ENCODE results near the gene SMLR1.
"Not testable (repeated sequence)": the region's sequence is repeated elsewhere in the genome, so short reads cannot be mapped to it uniquely, and the experiment has no call there.

The SMLR1 gene

DNA sequence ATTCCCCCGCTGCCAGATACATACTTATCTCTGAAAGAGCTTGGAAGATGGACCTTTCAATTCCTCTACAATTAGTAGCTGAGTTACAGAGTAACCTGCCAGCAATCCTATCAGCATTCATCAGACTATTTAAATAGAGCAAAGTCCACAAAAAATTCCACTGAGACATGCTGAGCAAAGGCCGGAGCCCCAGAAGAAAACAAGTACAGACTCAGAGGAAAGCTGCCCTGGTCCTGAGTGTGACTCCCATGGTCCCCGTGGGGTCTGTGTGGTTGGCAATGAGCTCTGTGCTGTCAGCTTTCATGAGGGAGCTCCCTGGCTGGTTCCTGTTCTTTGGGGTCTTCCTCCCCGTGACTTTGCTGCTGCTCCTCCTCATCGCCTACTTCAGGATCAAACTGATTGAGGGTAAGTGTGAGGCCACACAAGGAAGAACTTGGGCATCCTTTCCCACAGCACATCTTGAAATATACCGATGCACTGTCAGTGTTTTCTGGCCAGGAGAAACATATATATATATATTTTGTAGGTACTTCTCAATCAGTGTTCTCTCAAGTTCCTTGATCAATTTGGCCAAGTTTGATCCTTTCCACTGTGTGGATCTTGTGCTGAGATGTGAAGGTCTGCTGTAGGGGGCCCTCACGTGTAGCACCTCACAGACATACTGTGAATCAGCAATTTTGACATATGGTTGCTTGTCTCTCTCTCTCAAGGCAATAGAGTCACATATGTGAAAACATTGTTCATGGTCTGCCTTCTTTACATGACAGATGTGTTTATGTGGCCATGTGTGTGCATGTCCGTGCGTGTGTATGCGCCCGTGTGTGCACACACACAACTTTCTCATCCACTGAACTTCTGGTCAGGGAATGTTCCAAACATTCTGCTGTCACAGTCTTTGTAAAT, at the start of gene SMLR1:
Gene SMLR1, plus strand, starts transcription at position 160 of the 903 bp plus-strand sequence. Its CDS starts 8 bp downstream, at position 168.
- H3K27ac ChIP-seq, result no peak within 1 kb of the TSS
- no peak within 1 kb of the TSS for H3K4me3 ChIP-seq

DNA sequence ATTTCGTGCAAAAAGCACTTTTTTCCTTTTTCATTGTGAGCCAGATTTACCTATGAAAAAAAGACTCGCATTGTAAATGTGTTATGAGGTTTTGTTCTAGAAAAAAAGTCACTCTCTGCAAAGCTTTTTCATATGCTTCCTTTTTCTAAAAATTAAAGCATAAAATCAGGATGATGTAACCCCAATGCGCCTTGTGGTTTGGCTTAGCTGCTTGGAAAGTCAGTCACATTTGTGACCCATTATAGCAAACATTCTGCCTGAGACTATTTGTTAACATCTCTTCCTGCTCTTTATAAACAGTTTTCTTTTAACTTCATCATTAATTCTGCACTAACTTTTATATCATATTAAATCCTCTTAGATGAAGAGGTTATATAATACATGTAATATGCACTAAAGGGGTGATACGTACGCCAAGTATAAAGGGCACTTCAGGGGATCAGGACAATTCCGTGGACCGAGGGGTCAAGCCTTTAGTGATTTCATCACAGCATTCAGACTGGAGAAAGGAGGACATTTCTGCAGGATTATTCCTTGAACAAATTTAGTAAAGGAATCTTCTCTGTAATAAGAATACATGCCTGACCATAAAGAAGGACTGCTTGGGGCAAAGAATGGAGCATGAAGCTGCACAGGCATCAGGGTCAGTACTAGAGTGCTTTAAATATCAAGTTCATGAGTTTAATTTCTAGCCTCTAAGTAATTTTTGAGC, 48.1 kb upstream of the SMLR1 start:
- H3K4me3 ChIP-seq, result no peak overlapping the region
- peak overlapping the region in 2 of 21 experiments; percentile 23 to 56 for H3K27ac ChIP-seq

DNA sequence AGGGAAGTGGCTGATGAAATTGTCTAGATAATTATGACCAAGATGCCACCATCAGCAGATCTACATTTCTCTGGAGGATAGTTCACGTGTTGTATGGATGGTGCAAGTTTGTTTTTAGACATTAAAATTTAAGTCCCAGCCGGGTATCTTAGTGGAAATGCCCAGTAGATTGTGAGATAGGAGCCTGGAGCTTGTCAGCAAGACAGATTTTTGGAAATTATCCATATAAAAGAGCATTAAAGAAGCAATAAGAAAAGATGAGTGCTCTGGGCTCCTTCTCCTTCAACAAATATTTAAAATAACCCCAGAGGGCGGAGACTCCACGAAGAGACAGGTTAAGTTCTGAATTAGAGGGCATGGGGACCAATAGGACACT, 47.6 kb upstream of the SMLR1 start:
- no peak overlapping the region for H3K4me3 ChIP-seq

DNA sequence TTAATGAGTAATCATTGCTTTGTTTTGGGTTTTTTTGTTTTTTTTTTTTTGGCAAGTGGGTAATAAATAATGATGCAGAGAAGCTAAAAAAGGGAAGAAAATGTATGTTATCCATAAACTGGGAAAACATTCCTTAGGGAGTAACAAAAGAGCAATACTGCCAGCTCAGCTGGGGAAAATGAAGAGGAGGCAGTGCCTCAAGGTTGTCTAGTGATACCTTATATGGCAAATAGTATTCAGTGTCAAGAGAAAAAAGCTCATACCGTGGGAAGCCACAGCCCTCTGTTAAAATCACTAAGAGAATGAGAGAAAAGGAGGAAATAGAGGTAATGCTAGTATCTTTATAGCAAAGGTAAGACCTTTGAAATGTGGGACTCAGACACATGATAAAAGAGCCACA, 47.1 kb upstream of the SMLR1 start:
- no peak overlapping the region for H3K27ac ChIP-seq
- no peak overlapping the region for H3K4me3 ChIP-seq

More for the DNA sequence above, 47.6 kb upstream of the SMLR1 start:
- peak overlapping the region in 3 of 21 experiments; percentile 11 to 56 (median 23) for H3K27ac ChIP-seq

DNA sequence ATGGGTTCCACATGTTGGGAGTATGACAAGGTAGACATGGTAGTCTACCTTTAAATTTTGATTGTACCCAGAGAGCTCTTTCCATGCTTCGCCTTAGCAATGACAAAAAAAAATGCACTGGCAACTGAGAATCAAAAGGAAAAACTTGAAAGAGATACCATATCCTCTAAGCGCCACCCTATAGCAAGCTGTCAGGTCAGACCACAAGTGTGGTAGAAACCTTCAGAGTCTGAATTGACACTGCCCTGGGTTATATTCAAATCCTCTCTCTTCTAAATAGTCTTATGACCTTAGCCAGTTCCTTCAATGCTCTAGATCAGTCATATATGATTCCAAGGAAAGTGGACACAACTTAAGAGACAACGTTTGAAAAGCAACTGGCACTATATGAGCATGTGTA, 45.6 kb upstream of the SMLR1 start:
- H3K27ac ChIP-seq, result no peak overlapping the region
- H3K4me3 ChIP-seq, result no peak overlapping the region

DNA sequence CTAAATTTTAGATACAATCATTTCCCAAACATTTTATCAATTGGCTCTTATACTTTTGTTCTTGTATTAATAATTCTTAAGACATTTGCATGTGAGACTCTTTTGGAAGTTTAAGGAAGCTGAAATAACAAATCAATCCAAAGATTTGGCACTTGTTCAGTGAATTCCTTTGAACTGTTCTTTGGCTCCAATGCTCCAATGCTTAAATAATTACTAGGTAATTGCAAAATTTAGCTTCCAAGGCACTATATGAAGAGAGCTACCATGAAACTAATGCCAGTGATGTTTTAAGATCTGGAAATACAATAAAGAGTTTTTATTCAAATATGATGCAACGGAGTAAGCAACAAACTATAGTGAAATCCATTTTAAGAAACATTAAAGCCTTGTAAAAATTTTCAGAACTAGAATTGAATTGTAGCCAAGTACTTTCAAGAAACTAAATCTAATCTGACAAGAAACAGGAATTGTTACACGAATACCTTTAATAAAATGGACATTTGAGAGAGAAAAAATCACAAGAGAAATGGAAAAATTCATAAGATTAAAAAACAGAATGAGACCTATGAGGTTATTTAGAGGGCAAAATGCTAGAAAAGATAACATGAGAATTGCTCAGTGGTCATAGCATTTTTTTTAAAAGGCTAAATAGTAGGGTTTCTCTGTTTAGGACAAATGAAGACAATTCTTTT, 43.6 kb upstream of the SMLR1 start:
- Histone ChIP-seq H3K4me3 (no peak overlapping the region), H3K27ac (no peak overlapping the region)

DNA sequence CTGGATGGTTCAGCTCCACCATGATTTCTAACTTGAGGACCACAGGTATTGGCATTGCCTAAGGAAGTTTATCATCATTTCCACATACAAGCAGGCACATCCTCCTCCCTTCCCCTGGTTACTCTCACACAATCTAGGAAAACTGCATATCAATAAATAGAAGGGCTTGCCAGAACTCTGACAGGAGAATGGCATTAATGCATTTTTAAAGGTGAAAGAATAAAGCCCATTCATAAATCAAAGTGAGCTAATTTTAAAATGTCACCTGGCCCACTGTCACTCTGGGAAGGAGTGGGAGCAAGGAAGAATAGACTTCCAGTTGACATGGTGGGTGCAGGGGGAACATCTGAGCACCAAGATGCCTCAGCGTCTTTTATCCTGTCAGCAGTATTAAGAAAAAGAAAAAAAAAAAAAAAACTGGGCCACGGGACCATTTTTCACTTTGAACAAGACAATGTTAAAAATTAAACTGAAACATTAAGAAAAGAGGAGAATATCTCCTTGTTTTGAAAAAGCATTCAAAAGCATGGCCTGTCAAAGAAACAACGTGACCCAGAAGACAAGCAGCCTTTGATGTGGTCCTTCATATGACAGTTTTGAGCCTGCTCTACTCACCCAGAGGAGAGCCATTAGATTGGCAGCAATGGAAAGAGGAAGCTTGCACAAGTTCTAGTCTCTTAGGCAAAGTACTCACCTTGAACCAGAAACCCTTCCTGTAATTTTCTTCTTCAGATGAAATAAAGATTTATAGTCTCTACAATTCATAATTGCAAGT, 39.3 kb upstream of the SMLR1 start:
- Histone ChIP-seq H3K27ac (no peak overlapping the region), H3K4me3 (no peak overlapping the region)

DNA sequence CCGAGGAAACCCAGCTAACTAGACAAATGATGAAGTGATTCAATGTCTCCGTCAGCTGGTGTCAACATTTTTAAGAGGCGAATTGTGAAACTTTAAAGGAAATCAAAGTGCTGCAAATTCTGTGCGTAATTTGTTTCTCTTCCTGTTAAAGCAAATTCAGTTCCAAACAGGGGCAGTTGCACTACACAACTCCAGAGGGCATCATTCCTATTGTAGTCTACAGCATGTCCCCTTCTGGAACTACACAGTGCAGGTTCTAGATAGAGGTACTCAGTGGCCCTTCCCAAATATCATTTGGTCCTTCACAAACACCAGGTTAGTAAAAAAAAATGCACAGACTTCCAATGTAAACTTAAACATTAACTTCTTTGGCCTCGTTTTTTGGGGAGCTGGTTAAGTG, 38.3 kb upstream of the SMLR1 start:
- Histone ChIP-seq H3K27ac (no peak overlapping the region), H3K4me3 (no peak overlapping the region)

DNA sequence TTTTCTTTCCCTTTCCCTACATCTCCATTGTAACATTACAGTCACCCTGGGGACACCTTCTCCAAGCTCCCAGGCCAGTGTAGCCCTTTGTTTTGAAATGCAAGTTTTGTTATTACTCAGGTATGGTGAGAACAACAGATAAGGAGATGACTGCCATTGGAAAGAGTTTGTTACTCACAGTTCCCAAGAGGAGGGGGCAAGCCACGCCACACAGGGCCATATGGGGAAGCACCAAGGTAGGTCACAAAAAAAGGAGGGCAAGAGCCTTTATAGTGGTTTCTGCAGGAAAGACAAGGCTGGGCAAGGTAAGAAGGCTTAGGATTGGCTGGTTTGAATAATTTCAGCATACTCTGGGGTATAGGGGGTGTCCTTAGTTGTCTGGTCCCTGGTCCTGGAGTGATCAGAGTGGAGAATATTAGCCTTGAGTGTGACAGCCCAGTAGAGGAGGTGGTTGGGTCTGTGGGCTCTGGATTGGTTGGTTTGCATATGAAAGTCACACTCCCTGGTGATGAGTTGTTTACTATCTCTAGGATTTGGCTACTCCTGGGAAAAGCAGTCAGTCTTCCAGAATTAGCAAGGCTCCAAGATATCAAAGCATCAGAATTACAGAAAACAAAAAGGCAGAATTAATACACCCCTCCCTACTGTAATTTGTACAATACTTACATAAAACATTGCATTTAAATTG, 33.1 kb upstream of the SMLR1 start:
- H3K4me3 ChIP-seq, result no peak overlapping the region
- H3K27ac ChIP-seq, result no peak overlapping the region

DNA sequence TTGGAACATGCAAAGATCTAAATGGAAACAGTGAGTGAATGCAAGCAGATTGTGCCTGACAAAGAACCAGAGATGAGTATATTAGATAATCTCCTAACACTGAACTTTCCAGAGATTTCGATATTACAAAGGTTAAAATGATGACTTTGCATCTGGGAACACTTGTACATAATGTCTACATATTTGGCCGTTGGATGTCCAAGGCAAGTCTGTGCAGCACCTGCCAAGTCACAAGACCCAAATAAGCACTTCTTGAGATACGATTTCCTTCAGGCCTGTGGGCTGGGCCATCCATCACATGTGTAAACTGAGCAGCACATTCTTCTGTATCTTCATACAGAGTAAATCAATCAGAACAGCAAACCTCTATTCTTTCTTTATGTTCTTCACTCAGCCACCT, 32.5 kb upstream of the SMLR1 start:
- Histone ChIP-seq H3K4me3 (no peak overlapping the region), H3K27ac (no peak overlapping the region)

DNA sequence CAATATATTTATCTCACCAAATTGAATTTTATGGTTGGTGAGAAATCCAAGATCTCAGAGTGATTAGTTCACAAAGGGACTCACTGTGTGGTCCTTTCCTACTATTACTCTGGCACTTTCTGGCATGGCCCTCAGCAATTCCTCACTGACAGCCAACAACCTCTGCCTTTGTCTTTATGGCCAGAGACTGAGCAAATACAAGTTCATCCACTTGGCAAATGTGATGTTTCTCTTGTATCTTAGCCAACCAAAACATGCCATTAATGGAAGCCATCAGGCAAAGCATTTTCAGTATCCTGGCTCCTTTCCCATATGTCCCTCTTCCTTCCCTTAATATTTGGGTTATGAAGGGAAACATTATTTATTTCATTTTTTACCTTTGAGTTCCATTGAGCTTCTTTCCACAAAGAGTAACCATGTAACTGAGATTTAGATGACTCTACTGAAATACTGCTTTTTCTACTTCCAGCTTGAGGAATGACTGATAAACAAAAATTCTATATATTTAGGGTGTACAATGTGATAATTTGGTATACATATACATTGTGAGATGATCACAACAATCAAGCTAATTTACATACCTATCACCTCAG, 30.8 kb upstream of the SMLR1 start:
- H3K4me3 ChIP-seq, result no peak overlapping the region
- H3K27ac ChIP-seq, result no peak overlapping the region

DNA sequence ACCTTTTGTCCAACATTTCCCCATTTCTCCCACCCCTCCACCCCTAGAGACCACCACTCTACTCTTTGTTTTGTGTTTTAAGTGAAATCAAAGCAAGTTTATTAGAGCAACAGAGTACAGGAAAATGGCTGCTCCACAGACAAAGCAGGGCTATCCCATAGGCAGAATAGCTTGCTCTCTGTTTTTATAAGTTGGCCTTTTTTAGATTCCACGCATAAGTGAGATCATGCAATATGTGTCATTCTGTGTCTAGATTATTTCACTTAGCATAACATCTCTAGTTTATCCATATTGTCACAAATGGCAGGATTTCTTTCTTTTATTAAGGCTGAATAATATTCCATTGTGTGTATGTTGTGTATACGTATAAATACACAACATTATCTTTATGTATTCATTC, 30.1 kb upstream of the SMLR1 start:
- Histone ChIP-seq H3K4me3 (no peak overlapping the region), H3K27ac (no peak overlapping the region)

DNA sequence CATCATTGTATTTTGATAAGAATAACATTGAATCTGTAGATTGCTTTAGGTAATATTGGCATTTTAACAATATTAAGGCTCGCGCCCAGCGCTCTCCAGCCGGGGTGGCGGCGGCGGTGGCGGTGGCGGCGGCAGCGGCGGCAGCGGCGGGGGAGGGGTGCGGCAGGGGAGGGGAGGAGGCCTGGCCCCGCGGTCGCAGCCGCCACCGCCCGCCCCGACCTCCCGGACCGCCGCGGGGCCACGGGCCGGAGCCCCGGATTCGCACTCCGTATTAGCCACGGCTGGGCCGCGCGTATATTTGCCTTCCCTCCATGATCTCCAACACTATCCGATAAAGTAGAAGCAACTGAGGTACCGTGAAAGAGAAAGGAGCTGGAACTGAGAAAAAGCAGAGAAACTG, 25.8 kb upstream of the SMLR1 start:
- H3K27ac ChIP-seq, H3K4me3 ChIP-seq: not testable (repeated sequence)

DNA sequence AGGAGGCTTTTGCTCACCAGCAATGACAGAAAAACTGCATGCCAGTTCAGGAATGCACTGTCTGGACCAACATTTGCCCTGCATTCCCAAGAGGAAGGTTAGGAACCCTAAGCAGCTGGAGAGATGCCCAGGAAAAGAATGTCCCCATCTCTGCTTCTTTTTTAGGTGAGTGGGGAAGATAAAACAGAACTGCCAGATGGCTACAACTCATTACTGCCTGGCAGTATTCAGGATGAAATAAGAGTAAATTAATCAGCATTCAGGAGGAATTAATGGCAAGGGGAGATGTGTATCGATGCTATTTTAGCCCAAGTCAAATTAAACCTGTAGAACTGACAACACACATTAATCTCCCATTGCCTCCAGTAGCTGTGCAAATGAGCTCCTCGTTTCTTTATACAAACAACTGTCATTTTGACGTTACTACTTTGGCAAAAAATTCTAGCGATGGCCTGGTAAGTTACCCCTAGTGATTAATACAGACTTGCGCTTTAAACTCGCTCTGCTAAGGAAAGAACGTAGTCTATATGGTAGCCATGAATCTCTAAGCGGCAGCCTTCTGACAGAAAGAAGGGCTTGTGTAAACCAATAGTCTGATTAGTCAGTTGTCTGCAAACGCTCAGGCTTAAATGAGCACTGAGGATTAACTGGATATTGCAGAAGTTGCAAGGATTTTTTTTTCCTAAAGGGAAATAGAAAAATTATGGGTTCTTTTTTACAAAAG, 16.7 kb upstream of the SMLR1 start:
- Histone ChIP-seq H3K4me3 (no peak overlapping the region), H3K27ac (no peak overlapping the region)

DNA sequence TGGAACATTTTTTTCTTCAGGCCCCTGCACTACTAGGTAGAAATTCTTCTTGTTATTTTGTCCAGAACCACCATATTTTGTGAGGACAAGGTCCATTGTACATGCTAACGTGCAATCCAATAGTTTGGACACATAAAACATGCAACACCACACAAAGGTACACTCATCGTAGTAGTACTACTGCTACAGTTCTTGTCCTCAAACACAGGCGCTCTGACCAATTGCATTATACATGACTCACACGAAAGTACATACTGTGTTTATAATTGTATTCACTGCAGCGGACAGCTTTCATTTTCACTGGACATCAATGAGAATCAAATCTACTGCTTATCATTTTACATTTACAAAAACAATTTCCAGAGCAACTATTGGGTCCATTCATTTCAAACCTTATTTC, 15.3 kb upstream of the SMLR1 start:
- Histone ChIP-seq H3K27ac (no peak overlapping the region), H3K4me3 (no peak overlapping the region)

DNA sequence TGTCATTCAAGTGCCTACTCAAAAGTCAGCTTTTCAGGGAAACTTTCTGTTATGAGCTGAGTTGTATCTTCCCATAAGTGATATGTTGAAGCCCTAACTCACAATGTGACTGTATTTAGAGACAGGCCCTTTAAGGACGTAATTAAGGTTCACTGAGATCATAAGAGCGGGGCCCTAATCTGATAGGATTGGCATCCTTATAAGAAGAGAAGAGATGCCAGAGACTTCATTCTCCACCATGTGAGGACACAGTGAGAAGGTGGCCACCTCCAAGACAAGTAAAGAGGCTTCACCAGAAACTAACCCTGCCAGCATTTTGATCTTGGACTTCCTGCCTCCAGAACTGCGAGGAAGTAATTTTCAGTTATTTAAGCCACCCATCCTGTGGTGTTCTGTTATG, 12.7 kb upstream of the SMLR1 start:
- no peak overlapping the region for H3K4me3 ChIP-seq

DNA sequence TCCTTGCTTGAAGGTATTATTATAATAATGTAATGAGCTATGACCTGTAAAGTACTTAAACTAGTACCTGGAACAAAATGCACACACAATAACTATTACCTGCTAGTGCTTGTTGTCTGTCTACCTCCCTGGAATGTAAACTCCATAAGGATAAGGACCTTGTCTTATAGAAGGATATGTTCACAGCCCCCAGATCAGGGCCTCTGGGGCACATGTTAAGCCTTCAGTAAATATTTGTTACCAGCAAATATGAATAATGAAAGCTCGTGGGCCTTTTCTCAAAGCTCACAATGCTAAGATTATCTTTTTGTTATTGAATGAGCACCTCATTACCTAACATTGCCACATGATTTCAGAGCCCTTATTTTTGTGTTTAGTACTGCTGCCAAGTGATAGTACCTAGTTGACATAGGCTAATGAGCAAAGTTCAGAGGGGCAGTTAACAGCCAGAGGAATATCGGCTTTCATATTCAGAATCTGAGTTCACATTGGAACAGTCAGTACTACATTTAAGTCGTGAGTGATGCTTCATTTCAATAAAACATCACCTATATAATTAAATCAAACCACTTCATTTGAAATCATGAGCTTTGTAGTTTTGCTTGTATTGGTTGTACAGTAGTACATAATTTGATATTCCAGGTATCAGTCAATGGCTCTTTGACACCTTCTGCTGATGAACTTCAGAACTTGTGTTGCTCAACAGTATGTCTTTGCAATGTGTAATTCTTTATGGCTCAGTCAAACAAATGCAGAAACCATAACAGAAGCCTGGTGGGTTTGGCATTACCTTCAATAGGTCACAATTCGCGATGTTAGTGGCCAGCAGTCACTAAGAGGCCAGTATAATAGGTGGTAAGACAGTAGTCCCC, 11.8 kb upstream of the SMLR1 start:
- H3K27ac ChIP-seq, result no peak overlapping the region
- no peak overlapping the region for H3K4me3 ChIP-seq

More for the DNA sequence above, 12.7 kb upstream of the SMLR1 start:
- no peak overlapping the region for H3K27ac ChIP-seq
